Fibroblast of the aortic adventitia (primary cell): ENCODE data around the gene GLRX5. TPM values are rescaled to one million over a fixed set of nuclear protein-coding genes. Genes with fewer than 3 reads are reported as not detected.

Experiments used
- DNase-seq: peaks from one replicate; pipeline ENCODE4 v3.0.0-alpha.2; 2010; ENCODE audit warnings: low read depth
- H3K4me3 ChIP-seq: 2 replicates; pipeline ENCODE4 v1.5.1; 2011; ENCODE audit warnings: low read depth, mild to moderate bottlenecking, control low read depth, low read length, moderate library complexity
- CTCF ChIP-seq: IDR thresholded peaks from 2 replicates; pipeline ENCODE4 v1.5.1; 2011; ENCODE audit warnings: mild to moderate bottlenecking, low read length, control low read depth, inconsistent platforms; ENCODE audit not compliant: insufficient read depth
- total RNA-seq: library from RNA; depleted of rRNA; stranded (reverse); fragments of >200 nt; gene quantifications from 2 replicates; pipeline ENCODE4 v1.2.3, GENCODE V29; 2012; ENCODE audit warnings: low replicate concordance

GLRX5 gene
- total RNA-seq, 1 donor = 47.2 TPM

- peak overlapping the region; percentile 83 for H3K4me3 ChIP-seq
- no peak for TF ChIP-seq CTCF
- DNase-seq = no peak
Observed at GRCh38 chr14:95535226-95536021, 574 bp downstream of the GLRX5 start.

- H3K4me3 ChIP-seq = peak overlapping the region; percentile 83
- TF ChIP-seq CTCF = no peak
- no peak for DNase-seq
Observed at GRCh38 chr14:95536036-95536593, 1.3 kb downstream of the GLRX5 start.

GRCh38 chr14:95536671-95537070, 1.8 kb downstream of the GLRX5 start:
- no peak for DNase-seq
- H3K4me3 ChIP-seq = peak overlapping the region; percentile 83
- TF ChIP-seq CTCF = no peak

- no peak for TF ChIP-seq CTCF
- DNase-seq = no peak
- H3K4me3 ChIP-seq = peak overlapping the region; percentile 13
Observed at GRCh38 chr14:95537298-95538089, 2.6 kb downstream of the GLRX5 start.

GRCh38 chr14:95538801-95539509, 4.1 kb downstream of the GLRX5 start:
- no peak for DNase-seq
- H3K4me3 ChIP-seq = no peak overlapping the region
- TF ChIP-seq CTCF = no peak

- TF ChIP-seq CTCF = no peak
- no peak overlapping the region for H3K4me3 ChIP-seq
- DNase-seq = no peak
Observed at GRCh38 chr14:95540236-95540855, 5.5 kb downstream of the GLRX5 start.
